ENCODE results near the gene IFIT1B.

DNA sequence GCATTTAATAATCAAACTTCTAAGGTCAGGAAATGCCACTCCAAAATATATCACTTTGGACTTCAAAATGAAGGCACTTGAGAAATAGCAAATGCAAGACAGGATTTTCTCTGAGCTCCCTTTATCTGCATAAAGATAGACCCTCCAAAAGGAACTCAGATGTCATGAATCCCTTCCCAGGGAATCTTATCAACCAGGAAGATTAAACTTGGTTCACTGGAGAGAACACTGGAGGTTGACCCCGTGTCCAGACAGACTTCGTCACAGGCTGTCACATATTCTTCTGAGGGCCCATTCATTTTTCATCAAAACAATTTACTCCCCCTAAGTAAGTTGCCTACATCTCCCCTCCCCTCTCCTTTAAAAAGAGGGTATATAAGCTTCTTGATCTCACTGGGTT is 28.9 kb upstream of the IFIT1B start:
- TF ChIP-seq POLR2AphosphoS5 (IDR thresholded peaks at IDR 0.05), result no peak
- TF ChIP-seq EP300 (IDR thresholded peaks at IDR 0.05; ENCODE audit: low read depth), result no peak
- TF ChIP-seq POLR2A (IDR thresholded peaks at IDR 0.05), result no peak

All from transverse colon (tissue), 3 donors.